LHCN-M2 (cell line): ENCODE measurements around the gene RHOT2. TPM values are rescaled to one million over a fixed set of nuclear protein-coding genes. Genes with fewer than 3 reads are reported as not detected.

Experiments used
- DNase-seq: peaks from one replicate; pipeline ENCODE4 v3.0.0-alpha.2; 2012; ENCODE audit warnings: low read depth
- total RNA-seq: library from RNA; depleted of rRNA; stranded (reverse); fragments of >200 nt; gene quantifications from 2 replicates; pipeline ENCODE4 v1.2.3, GENCODE V29; 2014

Gene RHOT2
- total RNA-seq, 1 experiment from 2014 or later = 87.4 TPM

DNA sequence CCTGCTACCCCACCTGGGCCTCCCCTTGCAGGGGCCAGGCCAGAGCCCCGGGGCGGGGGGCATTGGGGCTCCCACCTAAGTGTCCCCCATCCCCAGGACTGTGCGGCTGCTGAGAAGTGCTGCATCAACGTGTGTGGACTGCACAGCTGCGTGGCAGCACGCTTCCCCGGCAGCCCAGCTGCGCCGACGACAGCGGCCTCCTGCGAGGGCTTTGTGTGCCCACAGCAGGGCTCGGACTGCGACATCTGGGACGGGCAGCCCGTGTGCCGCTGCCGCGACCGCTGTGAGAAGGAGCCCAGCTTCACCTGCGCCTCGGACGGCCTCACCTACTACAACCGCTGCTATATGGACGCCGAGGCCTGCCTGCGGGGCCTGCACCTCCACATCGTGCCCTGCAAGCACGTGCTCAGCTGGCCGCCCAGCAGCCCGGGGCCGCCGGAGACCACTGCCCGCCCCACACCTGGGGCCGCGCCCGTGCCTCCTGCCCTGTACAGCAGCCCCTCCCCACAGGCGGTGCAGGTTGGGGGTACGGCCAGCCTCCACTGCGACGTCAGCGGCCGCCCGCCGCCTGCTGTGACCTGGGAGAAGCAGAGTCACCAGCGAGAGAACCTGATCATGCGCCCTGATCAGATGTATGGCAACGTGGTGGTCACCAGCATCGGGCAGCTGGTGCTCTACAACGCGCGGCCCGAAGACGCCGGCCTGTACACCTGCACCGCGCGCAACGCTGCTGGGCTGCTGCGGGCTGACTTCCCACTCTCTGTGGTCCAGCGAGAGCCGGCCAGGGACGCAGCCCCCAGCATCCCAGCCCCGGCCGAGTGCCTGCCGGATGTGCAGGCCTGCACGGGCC lies 35.2 kb upstream of the RHOT2 start:
- DNase-seq = no peak

DNA sequence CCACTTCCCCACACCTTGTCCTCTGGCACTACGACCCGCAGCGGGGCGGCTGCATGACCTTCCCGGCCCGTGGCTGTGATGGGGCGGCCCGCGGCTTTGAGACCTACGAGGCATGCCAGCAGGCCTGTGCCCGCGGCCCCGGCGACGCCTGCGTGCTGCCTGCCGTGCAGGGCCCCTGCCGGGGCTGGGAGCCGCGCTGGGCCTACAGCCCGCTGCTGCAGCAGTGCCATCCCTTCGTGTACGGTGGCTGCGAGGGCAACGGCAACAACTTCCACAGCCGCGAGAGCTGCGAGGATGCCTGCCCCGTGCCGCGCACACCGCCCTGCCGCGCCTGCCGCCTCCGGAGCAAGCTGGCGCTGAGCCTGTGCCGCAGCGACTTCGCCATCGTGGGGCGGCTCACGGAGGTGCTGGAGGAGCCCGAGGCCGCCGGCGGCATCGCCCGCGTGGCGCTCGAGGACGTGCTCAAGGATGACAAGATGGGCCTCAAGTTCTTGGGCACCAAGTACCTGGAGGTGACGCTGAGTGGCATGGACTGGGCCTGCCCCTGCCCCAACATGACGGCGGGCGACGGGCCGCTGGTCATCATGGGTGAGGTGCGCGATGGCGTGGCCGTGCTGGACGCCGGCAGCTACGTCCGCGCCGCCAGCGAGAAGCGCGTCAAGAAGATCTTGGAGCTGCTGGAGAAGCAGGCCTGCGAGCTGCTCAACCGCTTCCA lies 34.4 kb upstream of the RHOT2 start:
- no peak for DNase-seq

DNA sequence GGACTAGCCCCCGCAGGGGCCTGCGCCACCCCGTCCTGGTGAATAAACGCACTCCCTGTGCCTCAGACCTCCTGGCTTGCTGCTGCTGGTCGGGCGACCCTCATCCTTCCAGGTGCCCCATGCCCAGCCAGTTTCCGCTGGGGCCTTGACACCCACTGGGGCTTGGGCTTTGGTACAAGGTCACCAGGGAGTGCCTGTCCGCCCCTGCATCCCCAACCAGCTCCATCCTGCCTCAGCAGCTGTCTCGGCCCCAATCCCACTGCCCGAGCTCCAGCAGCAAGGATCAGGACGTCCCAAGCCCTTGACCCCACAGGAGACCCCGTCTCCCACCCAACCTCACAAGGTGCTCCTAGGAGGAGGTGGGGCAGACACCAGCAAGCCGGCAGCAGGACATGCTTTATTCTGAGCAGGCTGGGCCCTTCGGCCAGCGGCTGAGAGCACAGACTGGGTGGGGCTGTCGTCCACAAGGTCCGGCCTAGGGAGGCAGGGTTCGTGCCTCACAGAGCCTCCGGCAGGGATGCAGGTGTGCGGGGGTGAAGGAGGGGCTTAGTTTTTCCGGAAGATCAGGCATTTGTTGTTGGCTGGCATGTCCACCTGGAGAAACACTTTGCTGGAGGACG lies 33.8 kb upstream of the RHOT2 start:
- no peak for DNase-seq

DNA sequence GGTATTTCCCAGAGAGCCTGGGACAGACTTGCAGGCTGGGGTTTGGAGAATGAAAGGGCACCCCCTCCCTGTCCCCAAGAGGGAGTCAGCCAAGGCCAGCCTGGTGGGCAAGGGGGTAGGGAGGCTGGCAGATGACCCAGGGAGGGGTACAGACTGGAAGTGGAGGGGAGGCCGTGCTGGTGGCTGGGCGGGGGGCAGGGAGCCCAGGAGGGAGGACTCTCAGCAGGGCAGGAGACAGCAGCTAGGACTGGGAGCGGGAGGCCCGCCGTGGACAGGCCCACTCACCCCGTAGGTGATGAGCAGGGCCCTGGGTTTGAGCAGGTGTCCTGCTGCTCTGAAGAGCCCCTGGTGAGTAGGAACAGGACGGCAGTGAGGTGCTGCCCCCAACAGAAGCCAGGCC lies 32.9 kb upstream of the RHOT2 start:
- DNase-seq = no peak

DNA sequence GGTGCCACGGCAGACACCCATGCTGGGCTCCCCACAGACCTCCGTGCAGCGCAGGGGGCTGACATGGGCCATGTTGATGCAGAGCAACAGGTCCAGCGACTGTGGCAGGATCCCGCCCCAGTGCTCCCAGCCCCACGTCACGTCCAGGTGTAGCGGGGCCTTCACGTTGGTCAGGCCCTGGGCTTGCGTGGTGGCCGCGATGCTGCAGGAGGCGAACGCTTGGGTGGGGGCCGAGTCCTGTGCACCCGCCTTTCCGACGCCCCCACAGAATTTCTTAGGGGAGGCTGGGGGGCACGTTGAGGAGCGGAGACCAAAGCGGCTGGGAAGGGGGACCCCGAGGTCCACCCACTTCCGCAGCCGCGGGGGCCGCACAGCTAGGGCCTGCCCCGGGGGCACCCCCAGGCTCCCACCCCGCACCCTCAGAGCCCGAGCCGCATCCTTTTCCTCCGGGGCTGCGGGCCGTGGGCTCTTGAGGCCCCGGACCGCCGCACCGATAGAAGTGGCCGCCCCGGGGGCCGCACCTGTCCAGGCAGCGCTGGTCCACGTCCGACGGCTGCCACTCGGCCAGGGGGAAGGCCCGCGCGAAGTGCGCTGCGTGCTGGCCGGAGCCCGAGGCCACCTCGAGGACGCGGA lies 32.2 kb upstream of the RHOT2 start:
- no peak for DNase-seq

DNA sequence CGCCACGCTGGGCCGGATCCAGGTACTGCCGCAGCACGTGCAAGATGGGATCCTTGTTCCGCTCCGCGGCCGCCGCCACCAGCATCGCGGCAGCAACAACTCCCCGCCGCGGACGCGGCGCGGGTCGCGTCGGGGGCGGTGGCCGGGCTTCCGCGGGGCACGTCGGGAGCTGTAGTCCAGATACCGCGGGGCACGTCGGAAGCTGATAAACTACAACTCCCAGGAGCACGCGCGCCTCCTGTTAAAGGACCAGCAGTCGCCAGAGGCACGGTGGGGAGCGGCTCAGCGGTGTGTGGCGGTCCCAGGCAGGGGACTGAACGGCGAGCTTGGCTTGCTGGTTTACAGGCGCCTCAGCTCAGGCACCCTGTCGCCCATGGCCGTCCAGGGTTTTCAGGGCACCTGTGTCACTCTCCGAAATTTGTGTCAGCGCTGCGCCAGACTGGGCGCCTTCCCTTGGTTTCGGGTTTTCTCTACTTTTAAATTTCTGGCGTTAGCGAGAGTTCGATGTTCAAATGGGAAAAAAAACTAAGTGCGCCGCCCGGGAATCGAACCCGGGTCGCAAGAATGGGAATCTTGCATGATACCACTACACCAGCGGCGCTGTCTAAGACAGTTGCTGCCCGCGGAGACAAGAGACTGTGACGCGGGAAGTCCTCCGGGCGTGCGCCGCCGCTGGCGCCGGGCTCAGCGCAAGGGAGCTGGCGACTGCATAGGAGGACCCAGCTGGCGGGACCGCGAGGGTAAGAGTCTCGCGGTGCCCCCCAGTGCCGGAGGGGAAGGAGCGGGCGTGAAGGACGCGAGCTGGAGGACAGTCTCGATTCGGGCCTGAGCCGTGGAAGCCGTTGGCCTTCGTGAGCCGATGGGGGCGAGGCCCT lies 31.5 kb upstream of the RHOT2 start, which contains the start of gene METTL26:
METTL26 (minus strand) TSS at position 100 of the 875 bp plus-strand sequence; CDS start at position 85, 15 bp downstream.
- DNase-seq = peak; percentile 92

DNA sequence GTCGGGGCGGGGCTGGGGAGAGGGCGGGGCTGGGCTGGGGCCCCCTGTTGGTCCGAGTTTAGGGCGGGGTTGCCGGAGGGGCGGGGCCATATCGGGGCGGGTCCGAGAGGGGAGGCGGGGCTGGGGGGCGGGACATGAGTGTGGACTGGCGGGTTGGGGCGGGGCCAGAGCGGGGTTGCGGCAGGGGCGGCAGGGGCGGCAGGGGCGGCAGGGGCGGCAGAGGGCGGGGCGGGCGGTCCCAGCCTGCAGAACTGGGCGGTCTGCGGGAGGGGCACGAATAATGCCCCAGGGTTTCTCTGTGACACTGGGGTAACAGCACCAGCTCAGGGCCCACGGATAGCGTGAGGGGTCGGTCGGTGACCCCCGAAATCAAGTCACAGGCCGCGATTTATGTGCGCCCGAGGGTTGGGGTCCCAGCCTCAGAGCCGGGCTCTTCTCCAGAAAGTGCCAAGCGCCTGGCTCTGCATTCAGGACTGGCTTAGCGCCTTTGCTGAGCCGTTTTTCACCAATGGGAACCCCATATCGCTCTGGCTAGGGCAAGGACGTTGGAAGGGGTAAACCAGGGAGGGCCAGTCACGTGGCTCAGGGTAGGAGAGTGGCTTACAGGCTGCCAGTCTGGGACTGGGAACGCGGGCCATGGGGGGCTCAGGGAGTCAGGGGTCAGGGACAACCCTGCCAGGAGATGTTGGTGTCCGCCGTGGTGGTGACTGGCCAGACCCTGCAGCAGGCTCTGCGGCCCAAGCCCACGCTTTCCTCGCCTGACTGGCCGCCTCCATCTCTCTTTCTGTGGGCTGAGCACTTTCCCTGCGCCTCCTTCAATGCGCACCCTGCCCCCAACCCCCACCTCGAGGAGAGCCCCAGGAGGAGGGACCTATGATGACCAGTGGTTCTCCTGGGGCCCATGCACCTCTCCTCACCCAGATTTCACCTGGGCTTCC lies 30.6 kb upstream of the RHOT2 start:
- peak; percentile 82 for DNase-seq

DNA sequence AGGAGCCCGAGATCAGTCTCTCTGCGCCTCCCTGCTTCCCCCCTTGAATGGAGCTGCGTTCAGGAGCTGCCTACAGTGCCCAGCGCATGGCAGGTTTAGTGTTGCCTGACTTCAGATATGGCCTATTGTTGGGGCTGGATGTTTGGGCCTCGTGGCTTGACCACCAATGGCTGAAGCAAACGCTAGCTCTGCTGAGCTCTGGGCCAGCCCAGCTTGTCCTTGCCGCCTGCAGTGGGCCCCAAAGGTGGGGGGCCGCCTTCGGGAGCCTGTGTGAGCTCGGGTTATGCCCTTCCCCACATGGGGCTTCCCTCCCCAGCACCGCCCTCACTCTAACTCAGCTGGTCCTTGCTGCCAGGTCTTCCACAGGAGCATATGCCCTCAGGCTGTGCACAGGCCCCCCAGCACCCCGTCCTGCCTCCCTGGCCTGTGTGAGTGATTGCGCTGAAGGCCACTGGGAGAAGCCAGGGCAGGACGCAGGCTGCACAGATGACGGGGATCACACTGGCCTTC lies 29.8 kb upstream of the RHOT2 start:
- DNase-seq = no peak

DNA sequence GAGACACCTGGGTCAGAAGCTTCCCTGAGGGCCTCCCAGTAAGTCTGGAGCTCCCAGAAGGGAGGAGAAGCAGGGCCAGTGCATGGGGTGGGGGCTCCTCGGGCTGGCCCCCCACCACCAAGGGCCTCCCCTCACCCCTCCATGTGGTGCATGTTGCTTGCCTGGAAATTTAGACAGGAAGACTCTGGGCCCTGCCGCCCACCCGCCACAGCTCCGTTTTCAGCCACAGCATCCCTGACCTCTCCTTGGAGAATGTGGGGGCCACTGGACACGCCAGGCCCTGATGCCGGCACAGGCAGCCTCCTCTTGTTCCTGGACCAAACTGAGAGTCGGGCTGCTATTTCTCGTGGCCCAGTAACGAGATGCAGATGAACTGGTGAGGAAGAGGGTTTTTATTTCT lies 29.1 kb upstream of the RHOT2 start:
- no peak for DNase-seq

DNA sequence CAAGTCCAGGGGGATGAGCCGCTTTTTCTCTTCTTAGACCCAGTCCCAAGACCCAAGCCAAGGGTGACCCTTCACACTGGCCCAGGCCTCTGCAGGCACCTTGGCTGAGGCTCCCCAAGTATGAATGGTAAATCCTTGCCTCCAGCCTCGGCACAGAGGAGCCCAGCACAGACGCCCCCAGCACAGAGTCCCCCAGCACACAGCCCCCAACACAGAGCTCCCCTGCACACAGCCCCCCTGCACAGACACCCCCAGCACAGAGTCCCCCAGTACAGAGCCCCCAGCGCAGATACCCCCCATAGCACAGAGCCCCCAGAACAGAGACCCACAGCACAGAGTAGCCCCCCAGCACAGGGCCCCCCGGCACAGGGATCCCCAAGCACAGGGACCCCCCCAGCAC lies 27.3 kb upstream of the RHOT2 start:
- DNase-seq = no peak

DNA sequence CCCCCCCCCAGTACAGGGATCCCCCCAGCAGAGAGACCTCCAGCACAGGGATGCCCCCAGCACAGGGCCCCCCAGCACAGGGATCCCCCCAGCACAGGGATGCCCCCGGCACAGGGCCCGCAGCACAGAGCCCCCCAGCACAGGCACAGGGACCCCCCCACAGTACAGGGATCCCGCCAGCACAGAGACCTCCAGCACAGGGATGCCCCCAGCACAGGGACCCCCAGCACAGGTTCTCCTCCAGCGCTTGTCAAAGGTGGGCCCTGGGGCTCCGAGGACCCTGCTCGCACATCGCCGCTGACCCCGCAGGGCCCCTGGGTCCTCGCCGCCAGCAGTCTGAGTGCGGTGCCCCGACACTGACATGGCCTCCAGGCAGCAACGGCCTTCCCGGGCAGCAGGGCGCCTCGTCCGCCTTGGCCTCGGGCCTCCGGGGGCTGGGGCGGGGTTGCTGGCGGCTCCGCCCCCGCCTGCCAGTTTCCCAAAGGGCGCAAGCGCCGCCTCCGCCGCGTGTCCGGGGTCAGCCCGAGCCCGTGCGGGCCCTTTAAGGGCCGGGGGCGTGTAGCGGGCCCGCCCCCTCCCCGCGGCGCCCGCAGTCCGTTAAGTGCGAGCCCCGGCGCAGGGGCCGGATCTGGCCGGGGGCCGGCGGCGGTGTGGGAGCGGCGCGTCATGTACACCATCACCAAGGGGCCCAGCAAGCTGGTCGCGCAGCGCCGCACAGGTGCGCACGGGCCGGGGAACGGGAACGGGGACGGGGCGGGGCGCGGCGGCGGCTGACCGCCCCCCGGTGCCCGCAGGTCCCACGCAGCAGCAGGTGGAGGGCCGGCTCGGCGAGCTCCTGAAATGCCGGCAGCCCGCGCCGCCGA lies 26.4 kb upstream of the RHOT2 start, which contains the start of gene MCRIP2:
MCRIP2 (plus strand) TSS at position 503 of the 863 bp plus-strand sequence; CDS start at position 667, 164 bp downstream.
- DNase-seq = peak; percentile 71

DNA sequence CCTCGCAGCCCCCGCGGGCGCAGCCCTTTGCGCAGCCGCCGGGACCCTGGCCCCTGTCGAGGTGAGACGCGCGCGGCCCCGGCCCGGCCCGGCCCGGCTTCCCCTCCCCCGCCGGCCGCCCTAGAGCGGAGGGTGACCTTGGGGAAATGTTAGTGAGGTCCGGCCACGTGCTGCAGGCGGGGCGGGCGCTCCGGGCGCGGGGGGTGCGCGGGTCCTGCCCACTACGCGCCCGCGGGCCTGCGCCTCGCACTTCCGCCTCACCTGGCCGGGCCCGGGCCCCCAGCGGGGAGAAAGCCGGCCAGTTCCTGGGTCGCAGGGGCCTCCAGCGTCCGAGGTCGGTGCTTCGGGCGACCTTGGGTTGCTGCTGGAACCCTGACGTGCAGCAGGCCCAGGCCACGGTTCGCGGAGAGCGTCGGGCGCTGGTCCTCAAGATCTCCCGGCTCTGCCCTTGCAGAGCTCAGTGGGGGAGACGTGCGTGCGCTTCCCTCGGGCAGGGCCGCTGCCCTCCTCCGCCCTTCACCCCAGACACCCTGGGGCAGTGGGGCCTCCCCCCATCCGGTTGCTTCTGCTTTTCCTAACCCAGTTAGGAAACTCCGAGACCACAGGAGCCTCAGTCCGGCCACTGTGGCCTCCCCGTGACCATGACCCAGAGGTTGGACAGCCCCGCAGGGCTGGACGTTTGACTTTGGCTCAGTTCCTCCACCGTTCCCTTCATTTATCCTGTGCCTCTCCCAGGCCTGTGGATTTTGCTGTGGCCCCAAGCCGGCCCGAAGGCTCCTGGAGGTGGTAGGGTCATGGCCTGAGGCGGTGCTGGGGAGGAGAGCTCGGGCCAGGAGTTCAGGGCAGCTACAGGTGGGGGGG lies 25.5 kb upstream of the RHOT2 start:
- DNase-seq = no peak

DNA sequence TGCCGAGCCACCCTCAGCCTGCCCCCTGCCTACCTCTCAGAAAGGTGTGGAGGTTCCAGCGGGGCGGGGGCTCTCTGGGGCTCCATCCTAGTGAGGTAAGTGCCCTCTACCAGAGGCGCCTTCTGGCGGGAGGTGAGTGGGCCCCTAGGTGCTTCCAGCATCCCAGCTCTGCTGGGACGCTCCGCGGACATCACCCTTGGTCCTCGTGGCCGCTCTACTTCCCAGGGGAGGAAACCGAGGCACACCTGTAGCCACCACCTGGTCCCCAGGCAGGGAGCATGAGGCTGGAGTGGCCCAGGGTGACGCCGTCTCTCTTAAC lies 24.9 kb upstream of the RHOT2 start:
- DNase-seq = no peak

DNA sequence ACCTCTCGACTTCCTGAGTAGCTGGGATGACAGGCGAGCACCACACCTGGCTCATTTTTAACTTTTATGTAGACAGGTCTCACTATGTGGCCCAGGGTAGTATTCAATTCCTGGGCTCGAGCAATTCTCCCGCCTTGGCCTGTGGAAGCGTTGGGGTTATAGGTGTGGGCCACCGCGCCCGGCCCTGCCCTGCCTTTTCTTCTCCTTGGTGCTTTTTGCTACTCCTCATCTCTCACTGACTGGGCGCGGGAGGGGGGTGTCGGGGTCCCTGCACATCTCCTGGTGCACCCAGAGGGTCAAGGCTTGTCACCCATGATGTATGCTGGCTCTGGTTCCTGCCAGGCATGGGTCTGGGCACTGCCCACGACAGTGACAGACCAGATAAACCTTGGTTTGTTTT lies 23.4 kb upstream of the RHOT2 start:
- DNase-seq = no peak

DNA sequence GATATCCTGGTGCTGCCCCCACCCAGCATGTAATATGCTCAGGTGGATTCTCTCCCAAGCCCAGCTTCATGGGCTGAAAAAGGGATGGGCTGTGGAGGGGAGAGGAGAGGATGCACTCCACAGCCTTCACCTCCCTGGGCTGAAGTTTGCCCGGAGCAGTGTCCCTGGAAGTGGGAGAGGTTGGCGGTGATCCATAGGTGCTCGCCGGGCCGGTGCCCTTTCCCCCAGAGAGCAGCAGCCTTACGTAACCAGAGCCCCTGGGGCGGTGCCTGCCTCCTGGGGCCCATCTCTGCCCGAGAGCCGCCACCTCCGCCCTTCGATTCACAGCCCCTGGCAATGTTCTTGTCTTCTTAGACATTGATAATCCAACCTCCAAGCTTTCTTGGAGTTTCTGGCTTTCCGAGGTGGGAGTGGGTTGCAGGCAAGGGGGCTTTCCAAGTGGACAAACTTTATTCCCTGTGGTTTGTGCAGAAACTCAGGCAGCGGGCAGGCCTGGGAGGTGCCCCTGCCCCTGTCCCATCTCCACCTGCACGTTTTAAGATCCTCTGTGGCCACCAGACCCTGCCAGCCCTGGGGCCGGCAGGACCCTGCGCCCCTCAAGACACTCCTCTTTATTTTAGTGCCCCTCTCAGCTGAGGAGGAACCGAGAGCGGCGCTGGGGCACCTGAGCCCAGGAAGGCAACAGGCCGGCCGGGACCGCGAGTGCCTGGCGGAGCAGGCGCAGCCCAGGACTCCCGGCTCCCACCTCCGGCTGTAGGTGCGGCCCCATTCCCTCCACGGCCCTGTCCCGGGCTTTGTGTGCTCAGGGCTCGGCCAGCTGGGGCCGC lies 21.9 kb upstream of the RHOT2 start:
- no peak for DNase-seq

DNA sequence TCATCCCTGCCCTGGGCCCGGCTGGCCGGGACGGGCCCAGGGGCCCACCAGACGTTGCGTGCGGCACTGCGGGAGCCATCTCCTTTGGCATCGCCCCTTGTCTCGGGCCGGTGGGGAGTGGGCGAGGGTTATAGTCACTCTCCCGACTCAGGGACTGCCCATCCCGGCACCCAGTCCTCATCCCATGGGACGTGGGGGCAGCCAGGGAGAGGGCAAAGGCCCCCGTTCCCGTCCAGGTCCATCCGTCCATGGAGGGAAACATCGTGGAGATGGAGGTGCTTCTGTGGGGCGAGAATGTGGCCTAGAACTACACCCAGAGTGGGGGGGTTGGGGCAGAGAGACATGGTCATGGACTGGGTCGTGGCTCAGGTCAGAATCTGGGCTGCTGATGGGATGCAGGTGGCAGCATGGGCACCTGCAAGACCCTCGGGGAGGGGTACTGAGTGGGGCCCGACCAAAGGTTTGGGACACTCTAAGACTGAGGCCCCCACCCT lies 21.2 kb upstream of the RHOT2 start:
- no peak for DNase-seq
